GM18868 (cell line): ENCODE results near the gene NR2C1.
"Not testable (repeated sequence)": the region's sequence is repeated elsewhere in the genome, so short reads cannot be mapped to it uniquely, and the experiment has no call there.

Source experiments
- ATAC-seq: cut with Tn5 transposase; IDR thresholded peaks from one replicate; pipeline ENCODE4 v1.9.1; 2021; ENCODE audit warnings: mild to moderate bottlenecking, moderate library complexity; ENCODE audit not compliant: unreplicated experiment

The NR2C1 gene

GRCh38 chr12:95003213-95003920 is 70.1 kb downstream of the NR2C1 start, which contains the start of gene NDUFA12:
TSS of gene NDUFA12 (minus strand) at chr12:95003697. CDS start at chr12:95003680, 17 bp downstream.
- peak; percentile 100 for ATAC-seq

- no peak for ATAC-seq
Observed at GRCh38 chr12:95002754-95003153, 70.7 kb downstream of the NR2C1 start.

- ATAC-seq: no peak
Observed at GRCh38 chr12:94998326-94998725, 75.1 kb downstream of the NR2C1 start.

GRCh38 chr12:94997726-94998125 is 75.7 kb downstream of the NR2C1 start:
- no peak for ATAC-seq

GRCh38 chr12:94997061-94997460 is 76.4 kb downstream of the NR2C1 start:
- no peak for ATAC-seq

GRCh38 chr12:94994312-94994711 is 79.1 kb downstream of the NR2C1 start:
- ATAC-seq: no peak

- ATAC-seq: not testable (repeated sequence)
Observed at GRCh38 chr12:94993855-94994254, 79.6 kb downstream of the NR2C1 start.

GRCh38 chr12:94990222-94990621 is 83.2 kb downstream of the NR2C1 start:
- ATAC-seq: no peak

- no peak for ATAC-seq
Observed at GRCh38 chr12:94988471-94988870, 84.9 kb downstream of the NR2C1 start.

GRCh38 chr12:94987801-94988200 is 85.6 kb downstream of the NR2C1 start:
- no peak for ATAC-seq

- no peak for ATAC-seq
Observed at GRCh38 chr12:94987076-94987669, 86.2 kb downstream of the NR2C1 start.

- ATAC-seq: not testable (repeated sequence)
Observed at GRCh38 chr12:94985099-94985498, 88.3 kb downstream of the NR2C1 start.

GRCh38 chr12:94983321-94983720 is 90.1 kb downstream of the NR2C1 start:
- no peak for ATAC-seq

- no peak for ATAC-seq
Observed at GRCh38 chr12:94982456-94982855, 91.0 kb downstream of the NR2C1 start.

- ATAC-seq: no peak
Observed at GRCh38 chr12:94980577-94980976, 92.8 kb downstream of the NR2C1 start.

- ATAC-seq: no peak
Observed at GRCh38 chr12:94979941-94980340, 93.5 kb downstream of the NR2C1 start.

- no peak for ATAC-seq
Observed at GRCh38 chr12:94977766-94978468, 95.5 kb downstream of the NR2C1 start.

GRCh38 chr12:94973221-94973620 is 100.2 kb downstream of the NR2C1 start:
- ATAC-seq: no peak

GRCh38 chr12:94972795-94973194 is 100.6 kb downstream of the NR2C1 start:
- ATAC-seq: no peak

GRCh38 chr12:94971923-94972322 is 101.5 kb downstream of the NR2C1 start:
- ATAC-seq: no peak

- no peak for ATAC-seq
Observed at GRCh38 chr12:94970560-94970959, 102.9 kb downstream of the NR2C1 start.
